Glomerular endothelial cell (primary cell): ENCODE results near the gene PLXDC2. TPM values are rescaled to one million over a fixed set of nuclear protein-coding genes. Genes with fewer than 3 reads are reported as not detected.

Source experiments
- DNase-seq: peaks from one replicate; pipeline ENCODE4 v3.0.0-alpha.2; 2011; ENCODE audit warnings: low read depth, low spot score; ENCODE audit errors: extremely low read depth
- total RNA-seq: library from RNA; depleted of rRNA; stranded (reverse); fragments of >200 nt; gene quantifications from 2 replicates; pipeline ENCODE4 v1.2.3, GENCODE V29; 2015

The PLXDC2 gene
- total RNA-seq, 1 donor from 2014 or later = 0.82 TPM

GRCh38 chr10:19932806-19933371 is 116.7 kb downstream of the PLXDC2 start:
- DNase-seq = no peak

DNA sequence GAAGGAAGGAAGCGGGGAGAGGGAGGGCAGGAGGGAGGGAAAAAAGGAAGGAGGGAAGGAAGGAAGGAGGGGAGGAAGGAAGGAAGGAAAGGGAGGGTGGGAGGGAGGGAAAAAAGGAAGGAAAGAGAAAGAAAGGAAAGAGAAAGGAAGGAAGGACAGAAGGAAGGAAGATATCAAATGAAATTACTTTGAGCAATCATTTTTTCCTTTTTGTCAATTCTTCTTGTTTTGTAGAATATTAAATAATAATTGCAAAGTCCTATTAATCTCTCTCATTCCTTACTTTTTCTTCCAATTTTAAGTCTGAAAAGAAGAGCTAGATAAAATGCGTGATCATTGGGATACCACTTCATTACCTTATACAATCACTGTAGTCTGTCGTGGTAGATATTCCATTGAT is 117.5 kb downstream of the PLXDC2 start:
- DNase-seq = no peak

- DNase-seq = no peak
Observed at GRCh38 chr10:19935176-19935575, 118.9 kb downstream of the PLXDC2 start.

DNA sequence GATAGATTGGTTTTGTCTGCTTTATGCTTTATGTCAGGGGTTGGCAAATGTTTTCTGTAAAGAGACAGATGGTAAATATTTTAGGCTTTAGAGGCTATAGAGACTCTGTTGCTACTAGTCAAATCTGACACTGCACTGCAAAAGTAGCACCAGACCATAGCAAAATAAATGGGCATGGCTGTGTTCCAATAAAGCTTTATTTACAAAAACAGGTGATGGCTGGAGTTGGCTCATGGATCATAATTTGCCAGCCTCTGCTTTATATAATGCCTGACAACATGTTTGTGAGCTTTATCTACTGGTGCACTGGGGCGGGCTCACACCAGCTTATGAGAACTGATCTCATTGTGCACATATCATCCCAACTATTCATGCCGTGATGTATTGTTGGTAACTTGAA is 120.1 kb downstream of the PLXDC2 start:
- no peak for DNase-seq

GRCh38 chr10:19937989-19938388 is 121.8 kb downstream of the PLXDC2 start:
- no peak for DNase-seq

GRCh38 chr10:19941206-19941880 is 125.1 kb downstream of the PLXDC2 start:
- no peak for DNase-seq

DNA sequence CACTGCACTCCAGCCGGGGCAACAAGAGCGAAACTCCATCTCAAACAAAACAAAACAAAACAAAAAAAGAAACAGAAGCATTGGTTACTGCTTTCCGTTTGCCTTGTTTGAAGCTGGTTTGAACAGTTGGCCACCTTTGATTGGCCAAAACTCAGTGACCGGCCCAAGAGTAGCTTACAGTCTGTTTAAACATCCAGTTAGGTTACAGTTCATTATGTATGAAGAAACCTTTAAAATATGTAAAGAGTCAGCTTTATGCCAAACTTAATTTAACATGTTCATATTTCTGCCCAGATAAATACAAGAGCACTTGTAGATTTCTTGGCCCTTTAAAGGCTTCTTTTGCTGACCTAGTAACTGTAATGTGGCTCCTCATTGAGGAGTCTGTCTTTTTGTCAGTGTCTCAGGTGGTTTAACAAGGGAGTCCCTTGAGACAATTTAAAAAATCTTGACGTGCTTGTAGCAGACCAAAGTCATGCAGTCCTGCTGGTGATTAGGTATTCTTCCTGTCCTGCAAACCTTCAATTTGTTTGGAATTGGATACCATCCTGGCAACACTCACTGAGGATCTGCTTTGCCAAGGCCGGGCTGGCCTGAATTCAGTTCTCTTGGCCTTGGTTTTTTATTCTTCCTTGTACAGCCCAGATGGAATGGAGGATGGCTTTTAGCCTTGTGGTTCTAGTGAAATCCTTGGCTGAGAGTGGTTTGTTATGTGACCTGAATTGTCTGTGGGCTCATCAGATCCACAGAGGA is 128.9 kb downstream of the PLXDC2 start:
- no peak for DNase-seq

GRCh38 chr10:19946245-19946644 is 130.0 kb downstream of the PLXDC2 start:
- DNase-seq = no peak

DNA sequence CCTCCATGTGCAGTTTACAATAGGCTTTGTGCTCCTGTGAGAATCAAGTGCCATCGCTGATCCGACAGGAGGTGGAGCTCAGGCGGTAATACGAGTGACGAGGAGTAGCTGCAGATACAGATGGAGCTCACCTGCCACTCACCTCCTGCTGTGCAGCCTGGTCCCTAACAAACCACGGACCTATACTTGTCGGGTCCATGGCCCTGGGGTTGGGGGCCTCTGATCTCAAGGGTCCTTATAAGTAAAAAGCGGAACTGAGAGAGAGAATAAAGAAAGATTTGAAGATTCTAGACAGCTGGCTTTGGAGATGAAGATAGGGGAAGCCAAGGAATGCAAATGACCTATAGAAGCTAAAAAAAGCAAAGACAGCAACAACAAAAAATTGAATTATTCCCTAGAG is 130.6 kb downstream of the PLXDC2 start:
- no peak for DNase-seq

DNA sequence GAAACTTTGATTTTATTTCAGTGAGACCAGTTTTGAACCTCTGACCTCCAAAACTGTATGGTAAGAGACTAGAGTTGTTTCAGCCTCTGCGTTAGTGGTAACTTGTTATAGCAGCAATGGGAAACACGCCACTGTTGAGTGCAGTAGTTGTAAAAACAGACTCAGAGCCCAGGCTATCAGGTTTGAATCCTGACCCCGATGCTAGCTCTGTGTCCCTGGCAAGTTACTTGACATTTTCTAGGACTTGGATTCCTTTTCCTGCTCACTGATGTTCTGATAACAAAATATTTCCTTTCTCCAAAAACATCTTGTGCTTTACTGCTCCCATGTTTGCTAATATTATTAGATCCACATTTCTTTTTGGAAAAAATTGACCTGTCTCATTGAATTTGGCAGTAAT is 131.0 kb downstream of the PLXDC2 start:
- DNase-seq = no peak

GRCh38 chr10:19947656-19948055 is 131.4 kb downstream of the PLXDC2 start:
- DNase-seq = no peak

- DNase-seq = no peak
Observed at GRCh38 chr10:19952224-19953010, 136.2 kb downstream of the PLXDC2 start.

DNA sequence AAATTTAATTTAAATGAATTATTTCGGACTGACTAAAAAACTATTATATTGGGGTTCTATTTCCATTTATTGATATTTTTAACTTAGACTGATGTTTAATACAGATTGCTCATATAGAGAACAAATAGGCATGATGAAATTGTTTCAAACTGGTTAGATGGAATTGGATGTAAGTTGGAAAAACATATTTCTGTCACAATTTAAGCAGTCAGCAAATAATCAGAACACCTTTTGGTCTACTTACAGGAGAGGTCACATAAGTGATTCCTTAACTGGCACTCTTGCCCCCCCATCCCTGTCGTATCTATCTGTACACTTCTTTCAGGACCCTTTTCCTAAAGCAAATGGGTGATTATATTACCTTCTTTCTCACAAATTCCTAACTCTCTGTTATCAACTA is 138.4 kb downstream of the PLXDC2 start:
- DNase-seq = no peak

GRCh38 chr10:19956516-19957032 is 140.3 kb downstream of the PLXDC2 start:
- no peak for DNase-seq

DNA sequence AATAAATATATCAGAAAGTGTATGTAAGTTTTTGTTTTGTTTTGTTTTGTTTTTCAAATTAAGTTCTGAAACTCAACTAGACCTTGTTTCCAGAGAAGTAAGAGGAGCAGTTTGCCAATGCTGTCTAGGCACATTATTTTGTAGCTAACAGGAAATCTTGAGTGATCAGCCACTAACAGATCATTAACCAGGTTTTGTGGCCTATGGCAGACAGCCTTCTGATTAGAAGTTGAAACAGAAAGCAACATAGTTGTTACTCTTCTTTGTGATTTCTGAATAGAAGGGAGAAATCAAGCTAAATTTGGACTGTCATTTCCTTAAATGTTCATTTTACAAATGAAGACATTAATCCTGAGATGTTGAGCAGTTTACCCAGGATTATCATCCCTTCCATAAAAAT is 142.6 kb downstream of the PLXDC2 start:
- DNase-seq = no peak

GRCh38 chr10:19961076-19962053 is 145.1 kb downstream of the PLXDC2 start:
- DNase-seq = no peak

DNA sequence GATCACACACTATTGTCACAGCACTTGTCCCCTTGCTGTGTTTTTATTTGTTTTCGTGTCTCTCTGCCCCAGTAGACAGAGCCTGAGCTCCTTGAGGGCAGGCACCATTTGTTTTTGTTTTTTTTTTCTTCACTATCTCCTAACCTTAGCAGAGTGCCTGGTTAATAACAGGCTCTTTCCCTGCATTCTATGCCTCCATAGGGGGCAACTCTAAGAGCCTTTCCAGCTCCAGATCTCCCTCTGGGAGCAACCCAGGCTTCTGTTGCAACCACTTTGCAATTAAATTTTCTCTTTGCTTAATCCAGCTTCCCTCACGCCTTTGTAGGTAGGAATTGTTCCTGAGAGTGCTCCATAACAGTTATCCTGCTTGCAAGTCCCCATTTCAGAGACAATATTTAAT is 148.4 kb downstream of the PLXDC2 start:
- no peak for DNase-seq

DNA sequence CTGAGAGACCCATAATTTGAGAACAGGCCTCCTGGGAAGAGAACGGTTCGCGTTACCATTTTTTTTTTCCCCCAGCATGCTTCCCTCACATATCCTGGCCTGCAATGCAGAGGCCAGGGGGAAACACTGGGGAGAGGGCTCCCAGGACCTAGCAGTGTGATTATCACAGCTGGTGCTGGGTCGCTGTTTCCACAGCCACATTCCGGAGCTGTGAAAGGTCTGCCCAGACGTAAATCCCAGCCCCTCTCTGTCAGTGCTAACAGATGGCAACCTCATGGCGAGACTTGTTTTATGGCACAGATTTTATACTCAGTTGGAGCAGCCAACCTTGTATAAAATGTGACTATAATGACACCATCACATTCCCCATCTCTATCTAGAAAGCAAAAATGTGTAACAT is 150.5 kb downstream of the PLXDC2 start:
- DNase-seq = no peak

DNA sequence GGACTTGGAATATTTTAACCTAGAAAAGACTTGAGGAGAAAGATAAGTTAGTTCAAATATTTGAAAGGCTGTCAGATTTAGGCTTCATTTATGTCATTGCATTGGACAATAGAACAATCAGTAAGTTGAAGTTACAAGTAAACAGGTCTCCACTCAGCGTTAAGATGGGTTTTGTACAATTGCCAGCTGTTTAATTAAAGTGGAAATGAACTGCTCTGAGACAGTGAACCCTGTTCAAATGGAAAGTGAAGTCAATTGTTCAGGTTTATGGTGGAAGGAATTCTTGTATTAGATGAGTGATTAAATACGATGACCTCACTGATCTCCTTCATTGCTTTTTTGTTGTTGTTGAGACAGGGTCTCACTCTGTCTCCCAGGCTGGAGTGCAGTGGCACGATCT is 151.7 kb downstream of the PLXDC2 start:
- no peak for DNase-seq

DNA sequence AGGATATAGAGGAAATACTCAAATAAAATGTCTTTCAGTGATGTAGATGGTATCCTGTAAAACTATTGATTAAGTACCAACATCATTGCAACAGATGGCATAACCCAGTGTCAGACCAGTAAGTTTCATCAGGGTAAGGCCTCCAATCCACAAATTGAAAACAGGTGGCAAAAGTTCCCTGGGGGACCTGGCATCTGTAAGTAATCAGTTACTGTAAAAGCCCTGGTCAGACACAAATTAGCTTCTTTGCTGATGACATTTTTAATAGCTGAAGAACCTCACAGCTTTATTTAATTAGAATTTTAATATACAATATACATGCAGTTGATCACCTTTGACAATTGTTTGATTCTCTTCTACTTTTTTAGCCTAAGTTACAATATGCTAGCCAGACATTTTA is 152.5 kb downstream of the PLXDC2 start:
- DNase-seq = no peak
